Stimulated activated CD8-positive, alpha-beta memory T cell treated with anti-CD3 and anti-CD28 coated beads, Interleukin-12 subunit alpha, Interleukin-12 subunit beta, amount 100 ng/mL, for 24 hours (primary cell): ENCODE measurements around the gene PCDH9.

ENCODE experiments used
- DNase-seq: peaks from one replicate; pipeline ENCODE4 v3.0.0-alpha.2; 2020; ENCODE audit errors: extremely low read depth

The PCDH9 gene

GRCh38 chr13:67225252-67226159 is 4.6 kb downstream of the PCDH9 start:
- no peak for DNase-seq

GRCh38 chr13:67224148-67224846 is 5.8 kb downstream of the PCDH9 start:
- no peak for DNase-seq

GRCh38 chr13:67223742-67224141 is 6.4 kb downstream of the PCDH9 start:
- no peak for DNase-seq

- DNase-seq = no peak
Observed at GRCh38 chr13:67223024-67223423, 7.1 kb downstream of the PCDH9 start.

- DNase-seq = no peak
Observed at GRCh38 chr13:67221630-67222226, 8.4 kb downstream of the PCDH9 start.

GRCh38 chr13:67219113-67219512 is 11.0 kb downstream of the PCDH9 start:
- DNase-seq = no peak

- DNase-seq = no peak
Observed at GRCh38 chr13:67217880-67218279, 12.3 kb downstream of the PCDH9 start.

GRCh38 chr13:67216864-67217263 is 13.3 kb downstream of the PCDH9 start:
- no peak for DNase-seq

- DNase-seq = no peak
Observed at GRCh38 chr13:67210208-67210607, 19.9 kb downstream of the PCDH9 start.

- no peak for DNase-seq
Observed at GRCh38 chr13:67208552-67208951, 21.6 kb downstream of the PCDH9 start.

- DNase-seq = no peak
Observed at GRCh38 chr13:67204764-67205163, 25.4 kb downstream of the PCDH9 start.

GRCh38 chr13:67200605-67201004 is 29.5 kb downstream of the PCDH9 start:
- no peak for DNase-seq

GRCh38 chr13:67200183-67200582 is 30.0 kb downstream of the PCDH9 start:
- DNase-seq = no peak

GRCh38 chr13:67197704-67198103 is 32.4 kb downstream of the PCDH9 start:
- DNase-seq = no peak

- no peak for DNase-seq
Observed at GRCh38 chr13:67193979-67194378, 36.2 kb downstream of the PCDH9 start.

- DNase-seq = no peak
Observed at GRCh38 chr13:67192751-67193150, 37.4 kb downstream of the PCDH9 start.

GRCh38 chr13:67186995-67187569 is 43.1 kb downstream of the PCDH9 start:
- DNase-seq = no peak

- DNase-seq = no peak
Observed at GRCh38 chr13:67184247-67184646, 45.9 kb downstream of the PCDH9 start.

- no peak for DNase-seq
Observed at GRCh38 chr13:67183151-67183550, 47.0 kb downstream of the PCDH9 start.

GRCh38 chr13:67175836-67176459 is 54.2 kb downstream of the PCDH9 start:
- no peak for DNase-seq

GRCh38 chr13:67168384-67168783 is 61.8 kb downstream of the PCDH9 start:
- DNase-seq = no peak

GRCh38 chr13:67167420-67167819 is 62.7 kb downstream of the PCDH9 start:
- no peak for DNase-seq
